IMR-90 (cell line): ENCODE results near the gene ZDHHC14. TPM values are rescaled to one million over a fixed set of nuclear protein-coding genes. Genes with fewer than 3 reads are reported as not detected.

Source experiments
- ATAC-seq: fragments of 200-7000 bp; cut with Tn5 transposase; 2 replicates; pipeline ENCODE4 v1.9.1; 2020; ENCODE audit warnings: low read depth, mild to moderate bottlenecking, moderate library complexity
- BruUV-seq: library from RNA; stranded (reverse); fragments of 400-500 nt; replicated peaks from 2 replicates; lab custom pipeline; 2021; lab: Mats Ljungman, UMichigan
- CTCF ChIA-PET: fragments of 300-600 bp; formaldehyde crosslinking; extraction: SDS; loops from one replicate; lab custom pipeline; 2021; ENCODE audit warnings: antibody characterized with exemption; lab: Yijun Ruan, JAX
- POLR2A ChIA-PET: fragments of 300-600 bp; sonication (Branson Sonifier 250); formaldehyde crosslinking; loops from one replicate; lab custom pipeline; 2022; ENCODE audit warnings: antibody characterized with exemption; ENCODE audit not compliant: unreplicated experiment; lab: Charles Lee
- DNase-seq: peaks from one replicate; pipeline ENCODE4 v3.0.0; 2013
- H2AFZ ChIP-seq: replicated peaks from 2 replicates; pipeline ENCODE3; 2013; ENCODE audit warnings: low read length, mild to moderate bottlenecking; ENCODE audit not compliant: poor library complexity
- H2AK5ac ChIP-seq: 2 replicates; pipeline ENCODE4 v1.6.1; 2013; ENCODE audit warnings: low read depth, low read length, inconsistent platforms
- H2AK9ac ChIP-seq: replicated peaks from 2 replicates; pipeline ENCODE3; 2013; ENCODE audit warnings: mild to moderate bottlenecking, low read depth, low read length, moderate library complexity; ENCODE audit not compliant: poor library complexity
- H2BK120ac ChIP-seq: 2 replicates; pipeline ENCODE4 v1.6.1; 2013; ENCODE audit warnings: low read depth, low read length, inconsistent platforms
- H2BK15ac ChIP-seq: 3 replicates; pipeline ENCODE4 v1.6.1; 2013; ENCODE audit warnings: low read depth, low read length, inconsistent platforms
- H2BK20ac ChIP-seq: 2 replicates; pipeline ENCODE4 v1.6.1; 2013; ENCODE audit warnings: low read depth, mild to moderate bottlenecking, inconsistent platforms, low read length, moderate library complexity
- H2BK5ac ChIP-seq: 2 replicates; pipeline ENCODE4 v1.6.1; 2013; ENCODE audit warnings: mild to moderate bottlenecking, low read depth, low read length, inconsistent platforms; ENCODE audit not compliant: poor library complexity, severe bottlenecking
- H3K14ac ChIP-seq: replicated peaks from 2 replicates; pipeline ENCODE4 v1.6.1; 2013; ENCODE audit warnings: low read depth, low read length, inconsistent platforms
- H3K18ac ChIP-seq: 2 replicates; pipeline ENCODE4 v1.6.1; 2013; ENCODE audit warnings: low read depth, low read length, control low read depth
- H3K23ac ChIP-seq: 2 replicates; pipeline ENCODE4 v1.6.1; 2013; ENCODE audit warnings: low read depth, low read length, inconsistent platforms
- H3K27ac ChIP-seq: 2 replicates; pipeline ENCODE4 v1.5.1; 2013; ENCODE audit warnings: mild to moderate bottlenecking, control low read depth, low read length; ENCODE audit not compliant: insufficient read depth
- H3K27me3 ChIP-seq: 2 replicates; pipeline ENCODE4 v1.6.1; 2013; ENCODE audit warnings: low read length; ENCODE audit not compliant: control insufficient read depth, insufficient read depth
- H3K36me3 ChIP-seq: 2 replicates; pipeline ENCODE4 v1.6.1; 2013; ENCODE audit warnings: low read length, mixed read lengths; ENCODE audit not compliant: control insufficient read depth, insufficient read depth
- H3K4ac ChIP-seq: 2 replicates; pipeline ENCODE4 v1.6.1; 2013; ENCODE audit warnings: low read depth, low read length, inconsistent platforms
- H3K4me1 ChIP-seq: 2 replicates; pipeline ENCODE4 v1.6.1; 2013; ENCODE audit warnings: low read length, mixed read lengths; ENCODE audit not compliant: control insufficient read depth, insufficient read depth
- H3K4me2 ChIP-seq: 2 replicates; pipeline ENCODE4 v1.6.1; 2013; ENCODE audit warnings: low read depth, mild to moderate bottlenecking, control low read depth, low read length, moderate library complexity
- H3K4me3 ChIP-seq: 2 replicates; pipeline ENCODE4 v1.5.1; 2013; ENCODE audit warnings: low read depth, mild to moderate bottlenecking, control low read depth, low read length, moderate library complexity; ENCODE audit not compliant: insufficient read depth
- H3K56ac ChIP-seq: 2 replicates; pipeline ENCODE4 v1.6.1; 2013; ENCODE audit warnings: low read length, inconsistent platforms; ENCODE audit not compliant: insufficient read depth; ENCODE audit errors: extremely low read depth
- H3K79me1 ChIP-seq, 2 experiments: 2 replicates each; pipeline ENCODE4 v1.6.1; 2013; ENCODE audit warnings: low read length in 2 of 2, inconsistent platforms in 1 of 2, low read depth in 1 of 2
- H3K9ac ChIP-seq: 2 replicates; pipeline ENCODE4 v1.6.1; 2013; ENCODE audit warnings: low read depth, low read length, control low read depth
- H3K9me1 ChIP-seq: 2 replicates; pipeline ENCODE4 v1.6.1; 2013; ENCODE audit warnings: low read length, inconsistent platforms; ENCODE audit not compliant: insufficient read depth
- H3K9me3 ChIP-seq: 2 replicates; pipeline ENCODE4 v1.6.1; 2013; ENCODE audit warnings: low read length; ENCODE audit not compliant: control insufficient read depth, insufficient read depth
- H4K20me1 ChIP-seq: 2 replicates; pipeline ENCODE4 v1.6.1; 2013; ENCODE audit warnings: low read length, inconsistent platforms; ENCODE audit not compliant: insufficient read depth
- H4K5ac ChIP-seq: 2 replicates; pipeline ENCODE4 v1.6.1; 2013; ENCODE audit warnings: mild to moderate bottlenecking, low read depth, low read length, control low read depth
- H4K8ac ChIP-seq, 2 experiments: 2 replicates each; pipeline ENCODE4 v1.6.1; 2013; ENCODE audit warnings: low read depth in 2 of 2, low read length in 2 of 2, control low read depth in 1 of 2, inconsistent platforms in 1 of 2
- H4K91ac ChIP-seq: 2 replicates; pipeline ENCODE4 v1.6.1; 2013; ENCODE audit warnings: low read depth, low read length, inconsistent platforms; ENCODE audit not compliant: insufficient read depth
- BHLHE40 ChIP-seq: fragments of 150-350 bp; IDR thresholded peaks from 2 replicates; pipeline ENCODE4 v1.6.1; 2016; ENCODE audit warnings: mild to moderate bottlenecking, low read depth, low read length
- CEBPB ChIP-seq: IDR thresholded peaks from 2 replicates; pipeline ENCODE4 v1.6.1; 2012; ENCODE audit warnings: low read depth, low read length, improper control_type of control experiment
- CTCF ChIP-seq: conservative IDR thresholded peaks from 2 replicates; pipeline ENCODE4 v1.5.1; 2012; ENCODE audit warnings: mild to moderate bottlenecking, low read depth, low read length, improper control_type of control experiment
- FOS ChIP-seq: fragments of 150-350 bp; IDR thresholded peaks from 2 replicates; pipeline ENCODE4 v1.6.1; 2016; ENCODE audit warnings: low read depth, low read length
- RCOR1 ChIP-seq: IDR thresholded peaks from 2 replicates; pipeline ENCODE4 v1.6.1; 2012; ENCODE audit warnings: mild to moderate bottlenecking, low read length, improper control_type of control experiment; ENCODE audit not compliant: insufficient replicate concordance
- WGBS, 2 experiments: methylation state at CpG; one replicate each; pipeline versions ENCODE4 v1.1.5 to v1.1.7; 2013; ENCODE audit warnings: missing lambda C conversion rate in 2 of 2; ENCODE audit not compliant: insufficient read length in 1 of 2; ENCODE audit errors: extremely low coverage in 2 of 2; 5-methylcytosine and 5-hydroxymethylcytosine counted together
- dilution Hi-C: fragments of 300-500 bp; cut with HindIII; formaldehyde crosslinking; loops from one replicate; pipeline ENCODE4 v1.14.3; 2018; ENCODE audit warnings: low sequenced_read_pairs; ENCODE audit not compliant: unreplicated experiment
- in situ Hi-C: fragments of 300-500 bp; cut with MboI; formaldehyde crosslinking; loops from 3 replicates; pipeline ENCODE4 v1.14.3; 2019; ENCODE audit warnings: low sequenced_read_pairs, inconsistent platforms, mixed read lengths
- intact Hi-C: fragments of 100-400 bp; cut with micrococcal nuclease; formaldehyde crosslinking; loops from 2 replicates; pipeline ENCODE4 v1.10.0; 2022
- polyA plus RNA-seq, 3 experiments: library from polyadenylated mRNA; depleted of rRNA; stranded (reverse); fragments of >200 nt; gene quantifications; 2 replicates each; pipeline ENCODE4 v1.2.3, GENCODE V29; 2012; ENCODE audit warnings: low replicate concordance in 1 of 3
- total RNA-seq: library from RNA; depleted of rRNA; stranded (reverse); fragments of >200 nt; gene quantifications from 2 replicates; pipeline ENCODE4 v1.2.3, GENCODE V29; 2012

The ZDHHC14 gene
- total and polyA plus RNA-seq, 2 of the 4 experiments (the other 2 are of a cell fraction): 0.90 to 2.0 TPM

- H3K23ac ChIP-seq: no peak overlapping the region
- ATAC-seq: peak; percentile 68
- no peak overlapping the region for H3K14ac ChIP-seq
- H2AK9ac ChIP-seq: no peak overlapping the region
- no peak overlapping the region for H2BK20ac ChIP-seq
- no peak overlapping the region for H3K56ac ChIP-seq
- no peak overlapping the region for H3K4ac ChIP-seq
- peak; percentile 55 for DNase-seq
- H4K91ac ChIP-seq: no peak overlapping the region
- no peaks in the 10 kb centered on the region for H3K27me3 ChIP-seq
- H3K4me3 ChIP-seq: no peak overlapping the region
- no peaks in the 10 kb centered on the region for H4K20me1 ChIP-seq
- H3K4me1 ChIP-seq: peaks cover 3% of the 10 kb centered on the region; the same call in 1 of the 2 replicates
- BruUV-seq: no TSS peak
- no peak overlapping the region for H4K8ac ChIP-seq
- H2BK120ac ChIP-seq: peak overlapping the region; percentile 8; the same call in 1 of the 2 replicates
- H2BK5ac ChIP-seq: no peak overlapping the region
- H3K9me1 ChIP-seq: 0 out of 2 replicates have a peak, but pooled peaks cover 3% of the 10 kb centered on the region
- no peak overlapping the region for H3K18ac ChIP-seq
- no peaks in the 10 kb centered on the region for H3K9me3 ChIP-seq
- H3K27ac ChIP-seq: no peak overlapping the region
- no peak for TF ChIP-seq CTCF
- TF ChIP-seq BHLHE40: no peak
- TF ChIP-seq FOS: peak; percentile 33; the same call in 1 of the 2 replicates
- TF ChIP-seq CEBPB: 0 out of 2 replicates have a peak, but pooled peaks have one; percentile 39
- no peak for TF ChIP-seq RCOR1
- ChIA-PET CTCF (no interaction called here), POLR2A (no interaction called here)
- dilution Hi-C loops (no loop called here), intact Hi-C loops (no loop called here), in situ Hi-C loops (no loop called here)
- 100% methylated on average over 2 of the region's 12 CpGs; no CpG with 5 or more reads in 1 of the 2 experiments for WGBS, 2 experiments
- H2AK5ac ChIP-seq: no peak overlapping the region
- H3K4me2 ChIP-seq: no peak overlapping the region
- H4K5ac ChIP-seq: no peak overlapping the region
- no peak overlapping the region for H2BK15ac ChIP-seq
- no peak overlapping the region for H2AFZ ChIP-seq
- no peak overlapping the region for H3K9ac ChIP-seq
- no peaks in the 10 kb centered on the region for H3K79me1 ChIP-seq
- no peaks in the 10 kb centered on the region for H3K36me3 ChIP-seq
Measured at GRCh38 chr6:157442291-157442690, 61.3 kb downstream of the ZDHHC14 start.
